Fibroblast of lung (primary cell): ENCODE data around the gene TCF15. TPM values are rescaled to one million over a fixed set of nuclear protein-coding genes. Genes with fewer than 3 reads are reported as not detected.

Source experiments
- DNase-seq, 2 donors: peaks; one replicate each; pipeline versions ENCODE4 v3.0.0 to v3.0.0-alpha.2; 2010; ENCODE audit warnings: low read depth in 2 of 2
- H2AFZ ChIP-seq: 2 replicates; pipeline ENCODE4 v1.5.1; 2012; ENCODE audit warnings: low read length, control low read depth, inconsistent platforms
- H3K27ac ChIP-seq: 2 replicates; pipeline ENCODE4 v1.5.1; 2011; ENCODE audit warnings: low read length, control low read depth; ENCODE audit not compliant: insufficient read depth
- H3K27me3 ChIP-seq: 2 replicates; pipeline ENCODE4 v1.5.1; 2011; ENCODE audit warnings: mild to moderate bottlenecking, low read length; ENCODE audit not compliant: control insufficient read depth, insufficient read depth
- H3K36me3 ChIP-seq: 2 replicates; pipeline ENCODE4 v1.5.1; 2011; ENCODE audit warnings: low read length; ENCODE audit not compliant: control insufficient read depth, insufficient read depth
- H3K4me1 ChIP-seq: 2 replicates; pipeline ENCODE4 v1.5.1; 2011; ENCODE audit warnings: low read length; ENCODE audit not compliant: control insufficient read depth, insufficient read depth; ENCODE audit errors: extremely low read depth
- H3K4me2 ChIP-seq: 2 replicates; pipeline ENCODE4 v1.5.1; 2011; ENCODE audit warnings: low read length, control low read depth; ENCODE audit not compliant: insufficient read depth; ENCODE audit errors: extremely low read depth
- H3K4me3 ChIP-seq, 4 experiments: fragments of 200-600 bp in 1 of 4; sonication (generic) in 1 of 4; replicated peaks in 1 of 4; 2 replicates each; pipeline ENCODE4 v1.5.1; 2011 to 2016; ENCODE audit warnings: low read length in 4 of 4, low read depth in 3 of 4, mild to moderate bottlenecking in 3 of 4, control low read depth in 2 of 4, inconsistent platforms in 1 of 4, mixed read lengths in 1 of 4; ENCODE audit not compliant: insufficient read depth in 1 of 4; ENCODE audit errors: control extremely low read depth in 1 of 4
- H3K79me2 ChIP-seq: 2 replicates; pipeline ENCODE4 v1.5.1; 2012; ENCODE audit warnings: mild to moderate bottlenecking, low read length, inconsistent platforms; ENCODE audit not compliant: control insufficient read depth, insufficient read depth
- H3K9ac ChIP-seq: 2 replicates; pipeline ENCODE4 v1.5.1; 2011; ENCODE audit warnings: mild to moderate bottlenecking, low read length, control low read depth; ENCODE audit not compliant: insufficient read depth
- H3K9me3 ChIP-seq: 2 replicates; pipeline ENCODE4 v1.5.1; 2012; ENCODE audit warnings: low read depth, low read length; ENCODE audit not compliant: control insufficient read depth, insufficient read depth
- H4K20me1 ChIP-seq: 2 replicates; pipeline ENCODE4 v1.5.1; 2011; ENCODE audit warnings: low read length; ENCODE audit not compliant: control insufficient read depth, insufficient read depth; ENCODE audit errors: extremely low read depth
- EZH2 ChIP-seq: IDR thresholded peaks from 2 replicates; pipeline ENCODE4 v1.5.1; 2012; ENCODE audit warnings: low read length, control low read depth, mild to moderate bottlenecking; ENCODE audit errors: missing control alignments
- polyA plus RNA-seq, 2 donors: library from polyadenylated mRNA; depleted of rRNA in 1 of 2; stranded (reverse) in 1 of 2; unstranded in 1 of 2; fragments of >200 nt; gene quantifications; 2 replicates each; pipeline ENCODE4 v1.2.1, GENCODE V29; 2011 to 2012; ENCODE audit warnings: missing spikeins in 1 of 2
- total RNA-seq: library from RNA; depleted of rRNA; stranded (reverse); fragments of >200 nt; gene quantifications from 2 replicates; pipeline ENCODE4 v1.2.1, GENCODE V29; 2014
- TF ChIP-seq, protein P1 (sequence below), 2 donors: IDR thresholded peaks in 1 of 2; conservative IDR thresholded peaks in 1 of 2; 1 replicate in 1 of 2; 2 replicates in 1 of 2; pipeline ENCODE4 v1.5.1; 2011 to 2012; ENCODE audit warnings: low read length in 2 of 2, control low read depth in 1 of 2, inconsistent platforms in 1 of 2, low read depth in 1 of 2, mild to moderate bottlenecking in 1 of 2

TCF15 gene
- total and polyA plus RNA-seq, 2 donors (not counting 1 experiment from before 2014, with no cell fraction given) = not detected

DNA sequence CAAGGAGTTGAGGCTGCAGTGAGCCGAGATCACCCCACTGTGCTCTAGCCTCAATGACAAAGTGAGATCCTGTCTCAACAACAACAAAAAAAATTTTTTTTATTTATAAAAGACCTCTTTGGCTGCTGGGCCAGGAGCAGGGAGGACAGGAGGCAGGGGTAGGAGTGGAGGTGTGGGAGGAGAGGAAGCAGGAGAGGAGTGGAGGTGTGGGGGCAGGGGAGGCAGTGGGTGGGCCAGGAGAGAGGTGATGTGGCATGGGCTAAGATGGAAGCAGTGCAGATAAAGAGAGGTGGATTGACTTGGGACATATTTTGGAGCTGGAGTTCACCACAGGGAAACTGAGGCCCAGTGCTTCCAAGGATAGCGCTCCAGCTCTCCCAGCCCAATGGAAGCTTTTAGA lies 53.1 kb downstream of the TCF15 start:
- Histone ChIP-seq H3K4me2 (no peak overlapping the region), H3K4me1 (no peaks in the 10 kb centered on the region), H3K9me3 (no peaks in the 10 kb centered on the region), H3K4me3 (no peak overlapping the region), H4K20me1 (no peaks in the 10 kb centered on the region), H2AFZ (no peak overlapping the region), H3K27ac (no peak overlapping the region), H3K9ac (no peak overlapping the region), H3K36me3 (no peaks in the 10 kb centered on the region), H3K79me2 (no peaks in the 10 kb centered on the region), H3K27me3 (no peaks in the 10 kb centered on the region)
- no peak for DNase-seq
- TF ChIP-seq EZH2 = no peak
- TF ChIP-seq, protein P1, sequence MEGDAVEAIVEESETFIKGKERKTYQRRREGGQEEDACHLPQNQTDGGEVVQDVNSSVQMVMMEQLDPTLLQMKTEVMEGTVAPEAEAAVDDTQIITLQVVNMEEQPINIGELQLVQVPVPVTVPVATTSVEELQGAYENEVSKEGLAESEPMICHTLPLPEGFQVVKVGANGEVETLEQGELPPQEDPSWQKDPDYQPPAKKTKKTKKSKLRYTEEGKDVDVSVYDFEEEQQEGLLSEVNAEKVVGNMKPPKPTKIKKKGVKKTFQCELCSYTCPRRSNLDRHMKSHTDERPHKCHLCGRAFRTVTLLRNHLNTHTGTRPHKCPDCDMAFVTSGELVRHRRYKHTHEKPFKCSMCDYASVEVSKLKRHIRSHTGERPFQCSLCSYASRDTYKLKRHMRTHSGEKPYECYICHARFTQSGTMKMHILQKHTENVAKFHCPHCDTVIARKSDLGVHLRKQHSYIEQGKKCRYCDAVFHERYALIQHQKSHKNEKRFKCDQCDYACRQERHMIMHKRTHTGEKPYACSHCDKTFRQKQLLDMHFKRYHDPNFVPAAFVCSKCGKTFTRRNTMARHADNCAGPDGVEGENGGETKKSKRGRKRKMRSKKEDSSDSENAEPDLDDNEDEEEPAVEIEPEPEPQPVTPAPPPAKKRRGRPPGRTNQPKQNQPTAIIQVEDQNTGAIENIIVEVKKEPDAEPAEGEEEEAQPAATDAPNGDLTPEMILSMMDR (conservative IDR thresholded peaks at IDR 0.05 in 1 of 2, IDR thresholded peaks at IDR 0.05 in 1 of 2; ENCODE audit: low read depth in 1 of 2, low read length in 2 of 2) = no peak

DNA sequence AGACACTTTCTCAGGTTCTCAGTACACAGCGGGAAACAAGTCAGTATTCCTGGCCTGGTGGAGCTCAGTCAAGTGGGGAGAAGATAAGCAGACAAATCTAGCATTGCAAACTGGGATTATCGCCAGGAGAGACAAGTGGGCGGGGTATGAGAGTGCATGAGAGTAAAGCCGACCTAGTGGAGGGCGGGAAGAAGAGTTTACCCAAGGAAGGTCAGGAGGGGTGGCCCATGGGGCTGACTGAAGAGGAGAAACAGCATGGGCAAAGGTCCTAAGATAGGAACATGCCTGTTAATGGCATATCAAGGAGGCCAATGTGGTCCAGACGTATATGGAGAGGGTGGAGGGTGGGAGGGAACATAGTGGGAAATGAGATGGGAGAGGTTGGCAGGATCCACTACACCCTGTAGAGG lies 54.1 kb downstream of the TCF15 start:
- Histone ChIP-seq H2AFZ (no peak overlapping the region), H3K27ac (no peak overlapping the region), H3K9ac (no peak overlapping the region), H4K20me1 (no peaks in the 10 kb centered on the region), H3K9me3 (no peaks in the 10 kb centered on the region), H3K4me1 (no peaks in the 10 kb centered on the region), H3K36me3 (no peaks in the 10 kb centered on the region), H3K4me2 (no peak overlapping the region), H3K79me2 (no peaks in the 10 kb centered on the region), H3K4me3 (no peak overlapping the region), H3K27me3 (no peaks in the 10 kb centered on the region)
- DNase-seq = peak in 1 of 2 donors; percentile 27
- TF ChIP-seq, protein P1 (conservative IDR thresholded peaks at IDR 0.05 in 1 of 2, IDR thresholded peaks at IDR 0.05 in 1 of 2; ENCODE audit: low read depth in 1 of 2, low read length in 2 of 2) = no peak
- TF ChIP-seq EZH2 = no peak

Other genes with a start within 250 kb of the TCF15 start
- 194 and 202 TPM in 2 replicates for gene TRIB3, start 229.5 kb downstream of the TCF15 start, total RNA-seq
- 13.3 and 23.4 TPM in 2 replicates for gene TRIB3, start 229.5 kb downstream of the TCF15 start, polyA plus RNA-seq
- gene RBCK1, start 202.0 kb downstream of the TCF15 start, total RNA-seq = 81.7 and 89.0 TPM in 2 replicates
- gene RBCK1, start 202.0 kb downstream of the TCF15 start, polyA plus RNA-seq = 35.2 and 36.3 TPM in 2 replicates
- 28.8 and 33.9 TPM in 2 replicates for gene TBC1D20, start 147.8 kb downstream of the TCF15 start, total RNA-seq
- gene TBC1D20, start 147.8 kb downstream of the TCF15 start, polyA plus RNA-seq = 36.8 and 38.3 TPM in 2 replicates
- gene CSNK2A1, start 66.5 kb downstream of the TCF15 start, total RNA-seq = 89.4 and 124 TPM in 2 replicates
- gene CSNK2A1, start 66.5 kb downstream of the TCF15 start, polyA plus RNA-seq = 120 and 141 TPM in 2 replicates
- 58.6 and 91.2 TPM in 2 replicates for gene SRXN1, start 42.9 kb upstream of the TCF15 start, total RNA-seq
- gene SRXN1, start 42.9 kb upstream of the TCF15 start, polyA plus RNA-seq = 50.5 and 67.7 TPM in 2 replicates
- not detected in 2 replicates for gene SCRT2, start 65.5 kb upstream of the TCF15 start, total RNA-seq
- gene SCRT2, start 65.5 kb upstream of the TCF15 start, polyA plus RNA-seq = not detected in 2 replicates
- not detected in 2 replicates for gene SLC52A3, start 158.2 kb upstream of the TCF15 start, total RNA-seq
- not detected in 2 replicates for gene SLC52A3, start 158.2 kb upstream of the TCF15 start, polyA plus RNA-seq
- gene FAM110A, start 223.4 kb upstream of the TCF15 start, total RNA-seq = 1.3 and 1.8 TPM in 2 replicates
- gene FAM110A, start 223.4 kb upstream of the TCF15 start, polyA plus RNA-seq = 1.5 and 4.0 TPM in 2 replicates